Naive B cell (primary cell): ENCODE data around the gene PKD2L2. TPM values are rescaled to one million over a fixed set of nuclear protein-coding genes. Genes with fewer than 3 reads are reported as not detected.
A peak's percentile ranks its signal among the peaks of the same experiment; 100 is the strongest.

Experiments used
- ATAC-seq, 2 donors: fragments of 150-1000 bp; cut with Tn5 transposase; 2 replicates each; pipeline ENCODE4 v1.10.0; 2021; ENCODE audit warnings: low read depth in 2 of 2, mild to moderate bottlenecking in 2 of 2, moderate library complexity in 2 of 2
- DNase-seq: peaks from one replicate; pipeline ENCODE4 v3.0.0; 2022
- H3K27ac Mint-ChIP-seq, 6 donors: one replicate each; pipeline ENCODE4 v1.8.0; 2020 to 2022; ENCODE audit warnings: mild to moderate bottlenecking in 6 of 6, mixed read lengths in 6 of 6, moderate library complexity in 5 of 6, inconsistent platforms in 2 of 6
- H3K27me3 Mint-ChIP-seq, 3 donors: one replicate each; pipeline ENCODE4 v1.8.0; 2021 to 2022; ENCODE audit warnings: mixed read lengths in 3 of 3, mild to moderate bottlenecking in 1 of 3
- H3K36me3 Mint-ChIP-seq, 2 donors: one replicate each; pipeline ENCODE4 v1.8.0; 2020 to 2022; ENCODE audit warnings: mixed read lengths in 2 of 2, inconsistent platforms in 1 of 2, mild to moderate bottlenecking in 1 of 2
- H3K4me1 Mint-ChIP-seq, 3 donors: one replicate each; pipeline ENCODE4 v1.8.0; 2020 to 2022; ENCODE audit warnings: mixed read lengths in 3 of 3, inconsistent platforms in 1 of 3, mild to moderate bottlenecking in 1 of 3, moderate library complexity in 1 of 3
- H3K4me3 Mint-ChIP-seq, 8 donors: one replicate each; pipeline ENCODE4 v1.8.0; 2020 to 2022; ENCODE audit warnings: mild to moderate bottlenecking in 8 of 8, mixed read lengths in 8 of 8, moderate library complexity in 8 of 8, inconsistent platforms in 2 of 8
- H3K9me3 Mint-ChIP-seq, 7 donors: one replicate each; pipeline ENCODE4 v1.8.0; 2020 to 2022; ENCODE audit warnings: mixed read lengths in 7 of 7, mild to moderate bottlenecking in 5 of 7, inconsistent platforms in 2 of 7, moderate library complexity in 1 of 7
- polyA plus RNA-seq, 6 donors: library from polyadenylated mRNA; unstranded; fragments of 300-500 nt; fragmentation: Illumina TruSeq; gene quantifications; one replicate each; pipeline ENCODE4 v1.2.3, GENCODE V29; 2021; ENCODE audit warnings: low read depth in 6 of 6

The PKD2L2 gene
- polyA plus RNA-seq, 6 donors from 2014 or later: 0.19 to 1.0 (median 0.56) TPM

GRCh38 chr5:137866541-137867388 is 22.5 kb upstream of the PKD2L2 start:
- H3K27ac Mint-ChIP-seq: no peak overlapping the region
- no peaks in the 10 kb centered on the region for H3K36me3 Mint-ChIP-seq
- ATAC-seq: no peak
- no peak overlapping the region for H3K4me3 Mint-ChIP-seq
- peaks cover 10 to 24% (median 12%) of the 10 kb centered on the region in 3 donors for H3K4me1 Mint-ChIP-seq
- no peaks in the 10 kb centered on the region for H3K27me3 Mint-ChIP-seq
- no peaks in the 10 kb centered on the region for H3K9me3 Mint-ChIP-seq
- no peak for DNase-seq

- H3K9me3 Mint-ChIP-seq: no peaks in the 10 kb centered on the region
- H3K27me3 Mint-ChIP-seq: no peaks in the 10 kb centered on the region
- peak within 1 kb of the TSS in 1 of 6 donors; percentile 44 for H3K27ac Mint-ChIP-seq
- H3K36me3 Mint-ChIP-seq: no peaks in the 10 kb centered on the region
- ATAC-seq (no peak), DNase-seq (no peak)
- H3K4me1 Mint-ChIP-seq: peaks cover 5 to 22% (median 8%) of the 10 kb centered on the region in 3 donors
- H3K4me3 Mint-ChIP-seq: no peak within 1 kb of the TSS
These were observed 21.6 kb upstream of the PKD2L2 start, which contains the start of gene MYOT for GRCh38 chr5:137867664-137868063. Gene MYOT (plus strand): TSS chr5:137867860. CDS start chr5:137870652, 2,792 bp downstream.

- no peaks in the 10 kb centered on the region for H3K27me3 Mint-ChIP-seq
- H3K27ac Mint-ChIP-seq: no peak overlapping the region
- H3K36me3 Mint-ChIP-seq: no peaks in the 10 kb centered on the region
- DNase-seq (no peak), ATAC-seq (no peak)
- H3K4me3 Mint-ChIP-seq: peak overlapping the region in 1 of 8 donors; percentile 20
- H3K4me1 Mint-ChIP-seq: peaks cover 5 to 22% (median 8%) of the 10 kb centered on the region in 3 donors
- H3K9me3 Mint-ChIP-seq: no peaks in the 10 kb centered on the region
These were observed 18.5 kb upstream of the PKD2L2 start for GRCh38 chr5:137870647-137871339.

- Mint-ChIP-seq H3K27ac (no peak overlapping the region), H3K27me3 (no peaks in the 10 kb centered on the region), H3K36me3 (no peaks in the 10 kb centered on the region), H3K9me3 (no peaks in the 10 kb centered on the region), H3K4me1 (peaks cover 5 to 22% (median 8%) of the 10 kb centered on the region in 3 donors), H3K4me3 (no peak overlapping the region)
- ATAC-seq: no peak
- no peak for DNase-seq
These were observed 17.7 kb upstream of the PKD2L2 start for GRCh38 chr5:137871571-137871970.

- no peak for ATAC-seq
- Mint-ChIP-seq H3K4me1 (peaks cover 5 to 22% (median 8%) of the 10 kb centered on the region in 3 donors), H3K36me3 (no peaks in the 10 kb centered on the region), H3K27me3 (no peaks in the 10 kb centered on the region), H3K9me3 (no peaks in the 10 kb centered on the region), H3K4me3 (no peak overlapping the region), H3K27ac (no peak overlapping the region)
- no peak for DNase-seq
These were observed 16.8 kb upstream of the PKD2L2 start for GRCh38 chr5:137872466-137872865.

GRCh38 chr5:137876101-137876500 is 13.2 kb upstream of the PKD2L2 start:
- Mint-ChIP-seq H3K36me3 (no peaks in the 10 kb centered on the region), H3K9me3 (no peaks in the 10 kb centered on the region), H3K4me1 (peaks cover 6 to 20% (median 8%) of the 10 kb centered on the region in 3 donors), H3K27ac (no peak overlapping the region), H3K4me3 (peak overlapping the region in 1 of 8 donors; percentile 47), H3K27me3 (no peaks in the 10 kb centered on the region)
- ATAC-seq: no peak
- no peak for DNase-seq

GRCh38 chr5:137880313-137880712 is 8.9 kb upstream of the PKD2L2 start:
- no peaks in the 10 kb centered on the region for H3K27me3 Mint-ChIP-seq
- no peak for ATAC-seq
- no peaks in the 10 kb centered on the region for H3K9me3 Mint-ChIP-seq
- H3K4me1 Mint-ChIP-seq: peaks cover 6 to 19% (median 8%) of the 10 kb centered on the region in 3 donors
- no peak overlapping the region for H3K4me3 Mint-ChIP-seq
- DNase-seq: no peak
- no peak overlapping the region for H3K27ac Mint-ChIP-seq
- H3K36me3 Mint-ChIP-seq: no peaks in the 10 kb centered on the region

GRCh38 chr5:137887831-137888230 is 1.4 kb upstream of the PKD2L2 start:
- H3K27me3 Mint-ChIP-seq: no peaks in the 10 kb centered on the region
- peaks cover 17 to 43% (median 32%) of the 10 kb centered on the region in 3 donors for H3K4me1 Mint-ChIP-seq
- H3K9me3 Mint-ChIP-seq: no peaks in the 10 kb centered on the region
- H3K36me3 Mint-ChIP-seq: no peaks in the 10 kb centered on the region
- no peak for ATAC-seq
- H3K4me3 Mint-ChIP-seq: peak overlapping the region; percentile 88 to 96 (median 95)
- DNase-seq: no peak
- H3K27ac Mint-ChIP-seq: peak overlapping the region in 5 of 6 donors; percentile 94 to 98 (median 96)

- Mint-ChIP-seq H3K9me3 (no peaks in the 10 kb centered on the region), H3K4me3 (peak overlapping the region; percentile 88 to 96 (median 95)), H3K27ac (peak overlapping the region; percentile 94 to 98 (median 96)), H3K4me1 (peaks cover 20 to 44% (median 35%) of the 10 kb centered on the region in 3 donors), H3K27me3 (no peaks in the 10 kb centered on the region), H3K36me3 (no peaks in the 10 kb centered on the region)
- ATAC-seq (no peak), DNase-seq (no peak)
These were observed 793 bp upstream of the PKD2L2 start for GRCh38 chr5:137888466-137888862.

- no peak for DNase-seq
- H3K9me3 Mint-ChIP-seq: no peaks in the 10 kb centered on the region
- H3K36me3 Mint-ChIP-seq: no peaks in the 10 kb centered on the region
- H3K4me3 Mint-ChIP-seq: peak overlapping the region in 3 of 8 donors; percentile 40 to 96 (median 65)
- ATAC-seq: no peak
- peaks cover 29 to 59% (median 54%) of the 10 kb centered on the region in 3 donors for H3K4me1 Mint-ChIP-seq
- peak overlapping the region in 1 of 6 donors; percentile 26 for H3K27ac Mint-ChIP-seq
- no peaks in the 10 kb centered on the region for H3K27me3 Mint-ChIP-seq
These were observed 1.6 kb downstream of the PKD2L2 start for GRCh38 chr5:137890845-137891244.

GRCh38 chr5:137891849-137892248 is 2.6 kb downstream of the PKD2L2 start:
- Mint-ChIP-seq H3K36me3 (no peaks in the 10 kb centered on the region), H3K4me3 (no peak overlapping the region), H3K9me3 (no peaks in the 10 kb centered on the region), H3K27ac (peak overlapping the region in 1 of 6 donors; percentile 33), H3K27me3 (no peaks in the 10 kb centered on the region), H3K4me1 (peaks cover 31 to 61% (median 55%) of the 10 kb centered on the region in 3 donors)
- DNase-seq (no peak), ATAC-seq (no peak)

- Mint-ChIP-seq H3K9me3 (no peaks in the 10 kb centered on the region), H3K4me3 (peak overlapping the region in 2 of 8 donors; percentile 4 to 26), H3K36me3 (no peaks in the 10 kb centered on the region), H3K4me1 (peaks cover 20 to 66% (median 46%) of the 10 kb centered on the region in 3 donors), H3K27ac (peak overlapping the region in 4 of 6 donors; percentile 8 to 83 (median 70)), H3K27me3 (no peaks in the 10 kb centered on the region)
- ATAC-seq (no peak), DNase-seq (no peak)
These were observed 5.3 kb downstream of the PKD2L2 start for GRCh38 chr5:137894586-137894985.

GRCh38 chr5:137896560-137896959 is 7.3 kb downstream of the PKD2L2 start:
- H3K4me3 Mint-ChIP-seq: peak overlapping the region in 7 of 8 donors; percentile 14 to 64 (median 47)
- no peaks in the 10 kb centered on the region for H3K9me3 Mint-ChIP-seq
- peaks cover 0 to 4% of the 10 kb centered on the region in 2 donors for H3K36me3 Mint-ChIP-seq
- peak overlapping the region; percentile 69 to 95 (median 80) for H3K27ac Mint-ChIP-seq
- H3K4me1 Mint-ChIP-seq: peaks cover 31 to 79% (median 53%) of the 10 kb centered on the region in 3 donors
- no peaks in the 10 kb centered on the region for H3K27me3 Mint-ChIP-seq
- DNase-seq (no peak), ATAC-seq (no peak)
